HL-60 (cell line): Measurements from ENCODE around the gene MLXIP.

Experiments
- DNase-seq, 2 experiments: peaks; one replicate each; pipeline ENCODE4 v3.0.0-alpha.2; 2010 to 2020; ENCODE audit warnings: low read depth in 1 of 2, low spot score in 1 of 2
- H3K27ac ChIP-seq: fragments of 250-450 bp; sonication (Bioruptor Pico); replicated peaks from 2 replicates; pipeline ENCODE4 v1.5.1; 2020; ENCODE audit warnings: mild to moderate bottlenecking, moderate library complexity
- H3K27me3 ChIP-seq: fragments of 250-450 bp; sonication (Bioruptor Pico); 2 replicates; pipeline ENCODE4 v1.5.1; 2021; ENCODE audit warnings: mild to moderate bottlenecking, moderate library complexity; ENCODE audit not compliant: insufficient read depth, poor library complexity, severe bottlenecking
- H3K4me3 ChIP-seq: replicated peaks from 2 replicates; pipeline ENCODE4 v1.5.1; 2011; ENCODE audit warnings: mild to moderate bottlenecking, control low read depth, low read length; ENCODE audit not compliant: insufficient read depth
- CTCF ChIP-seq: IDR thresholded peaks from one replicate; pipeline ENCODE4 v1.5.1; 2011; ENCODE audit warnings: low read length, control low read depth, inconsistent platforms; ENCODE audit not compliant: insufficient read depth
- GABPA ChIP-seq: IDR thresholded peaks from 2 replicates; pipeline ENCODE4 v1.6.1; 2012; ENCODE audit warnings: low read depth
- POLR2AphosphoS5 ChIP-seq: IDR thresholded peaks from 2 replicates; pipeline ENCODE4 v1.6.1; 2012; ENCODE audit warnings: low read depth
- REST ChIP-seq: IDR thresholded peaks from 2 replicates; pipeline ENCODE4 v1.6.1; 2012; ENCODE audit warnings: low read depth; ENCODE audit not compliant: insufficient replicate concordance
- SPI1 ChIP-seq: IDR thresholded peaks from 2 replicates; pipeline ENCODE4 v1.6.1; 2012; ENCODE audit warnings: low read depth, mild to moderate bottlenecking, borderline replicate concordance

Gene MLXIP

GRCh38 chr12:122166422-122167349, 88.1 kb downstream of the MLXIP start:
- Histone ChIP-seq H3K27me3 (no peaks in the 10 kb centered on the region), H3K4me3 (no peak overlapping the region), H3K27ac (no peak overlapping the region)
- no peak for DNase-seq
- TF ChIP-seq GABPA (no peak), POLR2AphosphoS5 (no peak), SPI1 (no peak), CTCF (no peak), REST (no peak)

DNA sequence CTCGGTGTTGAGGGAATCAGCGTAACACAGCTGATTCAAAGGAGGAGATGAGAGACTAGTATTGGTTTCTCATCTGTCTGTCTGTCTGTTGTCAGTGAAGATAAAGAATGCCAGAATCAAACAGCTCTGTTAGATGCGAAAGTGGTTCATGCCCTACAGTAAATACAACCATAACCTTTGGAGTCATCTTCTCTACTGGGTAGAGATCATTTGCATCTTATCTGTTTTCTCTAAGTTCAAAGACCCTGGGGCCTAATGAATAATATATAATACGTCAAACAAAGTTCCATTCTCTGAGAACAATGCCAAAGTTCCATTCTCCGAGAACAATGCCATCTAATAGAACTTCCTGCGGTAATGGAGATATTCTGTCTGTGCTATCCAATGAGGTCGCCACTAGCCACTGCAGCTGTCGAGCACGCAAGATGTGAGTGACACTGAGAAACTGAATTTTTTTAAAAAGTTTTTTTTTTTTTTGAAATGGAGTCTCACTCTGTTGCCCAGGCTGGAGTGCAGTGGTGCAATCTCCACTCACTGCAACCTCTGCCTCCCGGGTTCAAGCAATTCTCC, 88.9 kb downstream of the MLXIP start:
- TF ChIP-seq POLR2AphosphoS5, result no peak
- TF ChIP-seq GABPA, result no peak
- TF ChIP-seq REST, result no peak
- TF ChIP-seq SPI1, result no peak
- no peak for TF ChIP-seq CTCF
- H3K27ac ChIP-seq, result no peak overlapping the region
- no peaks in the 10 kb centered on the region for H3K27me3 ChIP-seq
- H3K4me3 ChIP-seq, result no peak overlapping the region
- DNase-seq, result no peak

DNA sequence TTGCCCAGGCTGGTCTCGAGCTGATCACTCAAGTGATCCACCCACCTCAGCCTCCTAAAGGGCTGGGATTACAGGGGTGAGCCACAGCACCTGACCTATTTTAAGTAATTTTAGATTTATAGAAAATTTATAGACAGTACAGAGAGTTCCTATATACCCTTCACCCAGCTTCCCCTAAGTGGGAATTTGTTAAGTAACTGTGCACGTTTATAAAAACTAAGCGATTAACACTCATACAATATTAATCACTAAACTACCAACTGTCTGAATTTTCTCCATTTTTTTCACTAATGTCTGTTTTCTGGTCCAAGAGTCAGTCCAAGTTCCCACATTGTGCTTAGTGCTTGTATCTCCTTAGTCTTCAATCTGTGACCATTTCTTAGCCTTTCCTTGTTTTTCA, 89.9 kb downstream of the MLXIP start:
- no peak overlapping the region for H3K27ac ChIP-seq
- H3K27me3 ChIP-seq, result no peaks in the 10 kb centered on the region
- TF ChIP-seq SPI1 (no peak), GABPA (no peak), CTCF (no peak), POLR2AphosphoS5 (no peak), REST (no peak)
- no peak for DNase-seq
- H3K4me3 ChIP-seq, result no peak overlapping the region
